Measurements from ENCODE around the gene GTF2A2.
"Not testable (repeated sequence)": the region's sequence is repeated elsewhere in the genome, so short reads cannot be mapped to it uniquely, and the experiment has no call there.

The GTF2A2 gene

DNA sequence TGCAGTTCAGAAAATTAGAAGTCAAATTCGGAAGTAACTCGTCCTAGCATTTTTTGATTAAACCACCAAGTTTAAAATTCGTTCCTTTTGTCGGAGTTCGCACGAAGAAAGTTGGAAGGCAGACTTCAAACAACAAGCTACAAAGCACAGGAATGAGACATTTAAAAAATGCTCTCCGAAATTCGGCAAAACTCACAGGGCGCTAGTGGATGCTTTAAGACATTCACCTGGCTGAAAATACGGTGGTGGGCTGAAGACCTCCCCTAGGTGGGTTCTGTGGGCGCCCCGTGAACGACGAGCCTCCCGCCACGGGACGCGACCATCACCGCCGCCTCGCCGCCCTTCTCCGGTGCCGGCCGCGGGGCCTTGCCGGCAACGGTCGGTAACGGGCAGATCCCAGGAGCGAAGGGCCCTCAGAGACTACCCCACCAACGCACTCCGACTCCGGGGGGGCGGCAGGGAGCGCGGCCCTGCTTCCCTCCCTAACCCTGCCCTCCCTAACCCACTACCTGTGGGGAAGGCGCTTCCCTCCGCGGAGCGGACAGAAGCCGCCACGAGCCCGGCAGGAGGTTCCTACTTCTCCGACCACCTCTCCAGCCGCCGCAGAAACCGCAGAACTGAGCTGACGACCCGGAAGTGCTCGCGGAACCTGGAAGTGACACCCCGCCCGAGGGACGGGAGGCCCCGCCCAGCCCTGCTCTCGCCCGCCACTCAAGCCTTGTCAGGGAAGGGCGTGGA lies at the start of gene GTF2A2:
TSS of gene GTF2A2 (minus strand) at position 619 of the 738 bp plus-strand sequence. CDS start 5,238 bp downstream, outside the sequence.
- DNase-seq (ENCODE audit: low spot score): peak; percentile 92

- DNase-seq (ENCODE audit: low spot score): no peak
These were observed 46.9 kb upstream of the GTF2A2 start for GRCh38 chr15:59703979-59704796.

- no peak for DNase-seq (ENCODE audit: low spot score)
These were observed 45.0 kb upstream of the GTF2A2 start for GRCh38 chr15:59702351-59702750.

- DNase-seq (ENCODE audit: low spot score): no peak
These were observed 44.6 kb upstream of the GTF2A2 start for GRCh38 chr15:59701880-59702279.

GRCh38 chr15:59699810-59700431 lies 42.6 kb upstream of the GTF2A2 start:
- no peak for DNase-seq (ENCODE audit: low spot score)

DNA sequence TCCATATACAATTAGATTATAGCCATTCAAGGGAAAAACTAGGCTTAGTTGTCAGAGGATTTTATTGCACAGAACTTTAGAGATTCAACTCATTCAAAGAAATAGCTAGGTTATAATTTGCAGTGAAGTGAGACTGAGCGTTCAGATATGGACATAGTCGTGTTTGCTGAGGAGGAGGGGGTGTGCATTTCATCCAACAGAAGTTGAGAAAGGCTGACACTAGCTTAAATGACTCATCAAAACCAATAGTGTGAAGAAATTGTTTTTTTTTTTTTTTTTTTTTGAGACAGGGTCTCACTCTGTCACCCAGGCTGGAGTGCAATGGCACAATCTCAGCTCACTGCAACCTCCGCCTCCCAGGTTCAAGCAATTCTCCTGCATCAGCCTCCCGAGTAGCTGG lies 40.8 kb upstream of the GTF2A2 start:
- not testable (repeated sequence) for DNase-seq (ENCODE audit: low spot score)

- DNase-seq (ENCODE audit: low spot score): no peak
These were observed 39.0 kb upstream of the GTF2A2 start for GRCh38 chr15:59696332-59696731.

DNA sequence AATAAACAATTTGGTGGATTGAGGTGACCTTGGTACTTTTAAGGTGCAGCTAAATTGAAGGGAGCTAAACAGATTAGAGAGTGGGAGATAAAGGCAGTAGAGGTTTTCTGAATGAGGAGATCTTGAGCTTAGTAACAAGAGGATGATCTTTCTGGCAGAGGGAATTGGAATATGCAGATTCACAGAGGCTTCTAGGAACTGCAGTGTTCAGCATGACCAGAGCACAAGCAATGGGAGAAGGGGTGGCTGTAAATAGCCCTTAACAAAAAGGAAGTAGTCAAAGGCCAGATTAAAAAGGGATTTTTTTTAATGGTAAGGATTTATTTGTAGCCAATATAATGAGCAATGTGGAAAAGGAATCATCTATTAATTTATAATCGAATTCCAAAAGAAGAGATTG lies 37.5 kb upstream of the GTF2A2 start:
- no peak for DNase-seq (ENCODE audit: low spot score)

GRCh38 chr15:59691194-59691805 lies 34.0 kb upstream of the GTF2A2 start:
- DNase-seq (ENCODE audit: low spot score): peak; percentile 36

DNA sequence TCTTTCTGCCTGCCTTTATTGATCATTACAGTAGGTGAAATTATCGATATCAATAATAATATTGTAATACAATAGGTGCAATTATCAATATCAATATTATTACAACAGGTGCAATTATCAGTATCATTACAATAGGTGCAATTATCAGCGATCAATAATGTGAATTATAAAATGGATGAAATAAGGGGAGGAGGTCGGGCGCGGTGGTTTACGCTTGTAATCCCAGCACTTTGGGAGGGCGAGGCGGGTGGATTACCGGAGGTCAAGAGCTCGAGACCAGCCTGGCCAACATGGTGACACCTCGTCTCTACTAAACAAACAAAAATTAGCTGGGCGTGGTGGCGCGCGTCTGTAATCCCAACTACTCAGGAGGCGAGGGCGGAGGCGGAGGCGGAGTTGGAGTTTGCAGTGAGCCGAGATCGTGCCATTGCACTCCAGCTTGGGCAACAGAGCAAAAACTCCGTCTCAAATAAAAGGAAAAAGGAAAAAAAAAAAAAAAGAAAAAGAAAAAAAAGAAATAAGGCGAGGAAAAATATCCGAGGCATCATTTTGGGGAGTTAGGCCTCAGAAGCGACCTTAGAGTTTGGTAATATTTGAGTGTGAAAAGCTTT lies 32.4 kb upstream of the GTF2A2 start:
- DNase-seq (ENCODE audit: low spot score): no peak

GRCh38 chr15:59688782-59689625 lies 31.7 kb upstream of the GTF2A2 start, which contains the start of gene BNIP2:
Gene BNIP2, minus strand, starts transcription at chr15:59689320. Its CDS starts 6,863 bp downstream, at chr15:59682457.
- peak; percentile 94 for DNase-seq (ENCODE audit: low spot score)

GRCh38 chr15:59688423-59688781 lies 31.1 kb upstream of the GTF2A2 start:
- DNase-seq (ENCODE audit: low spot score): peak; percentile 23

DNA sequence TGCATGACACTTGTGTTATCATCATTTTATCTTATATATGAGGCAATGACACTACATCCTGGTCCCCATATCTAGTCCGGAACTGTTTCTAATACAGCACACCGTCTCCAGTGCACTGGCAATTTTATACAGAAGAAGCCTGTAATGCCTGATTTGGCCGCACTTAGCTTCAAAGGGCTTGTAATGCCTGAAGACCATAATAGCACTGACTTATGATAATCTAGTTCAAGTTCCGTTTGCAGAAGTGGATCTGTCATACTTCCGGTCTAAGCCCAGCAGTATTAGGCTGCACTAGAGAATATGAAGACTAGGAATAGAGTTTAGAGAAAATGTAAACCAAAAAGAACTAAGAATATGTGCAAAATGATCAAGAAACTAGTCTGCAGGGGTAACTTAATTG lies 30.5 kb upstream of the GTF2A2 start:
- DNase-seq (ENCODE audit: low spot score): peak; percentile 30

GRCh38 chr15:59686389-59686788 lies 29.1 kb upstream of the GTF2A2 start:
- no peak for DNase-seq (ENCODE audit: low spot score)

DNA sequence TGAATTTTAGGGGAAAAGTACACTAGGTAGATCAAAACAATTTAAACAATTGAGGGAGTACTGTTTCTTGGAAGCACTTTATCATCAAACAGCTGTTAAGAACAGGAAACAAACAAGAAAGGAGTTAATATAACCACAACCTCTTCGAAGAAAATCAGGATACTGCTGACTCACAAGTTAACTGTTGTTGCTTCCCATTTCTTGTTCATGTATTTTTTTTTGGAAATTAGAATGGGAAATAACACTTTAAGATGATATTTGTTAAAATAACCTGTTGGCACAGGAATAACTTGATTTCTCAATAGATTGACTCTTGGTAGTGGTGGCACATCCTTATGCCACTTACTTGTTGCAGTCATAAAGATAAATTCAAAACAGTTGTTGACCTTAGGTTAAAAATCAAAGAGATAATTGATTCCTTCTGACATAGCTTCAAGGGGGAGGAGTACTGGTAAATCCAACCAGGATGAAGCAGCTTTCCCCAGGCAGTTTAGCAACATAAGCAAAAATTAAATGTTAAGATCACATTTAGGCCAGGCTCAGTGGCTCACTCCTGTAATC lies 28.5 kb upstream of the GTF2A2 start:
- DNase-seq (ENCODE audit: low spot score): no peak

- no peak for DNase-seq (ENCODE audit: low spot score)
These were observed 23.6 kb upstream of the GTF2A2 start for GRCh38 chr15:59680870-59681269.

GRCh38 chr15:59680346-59680745 lies 23.0 kb upstream of the GTF2A2 start:
- no peak for DNase-seq (ENCODE audit: low spot score)

DNA sequence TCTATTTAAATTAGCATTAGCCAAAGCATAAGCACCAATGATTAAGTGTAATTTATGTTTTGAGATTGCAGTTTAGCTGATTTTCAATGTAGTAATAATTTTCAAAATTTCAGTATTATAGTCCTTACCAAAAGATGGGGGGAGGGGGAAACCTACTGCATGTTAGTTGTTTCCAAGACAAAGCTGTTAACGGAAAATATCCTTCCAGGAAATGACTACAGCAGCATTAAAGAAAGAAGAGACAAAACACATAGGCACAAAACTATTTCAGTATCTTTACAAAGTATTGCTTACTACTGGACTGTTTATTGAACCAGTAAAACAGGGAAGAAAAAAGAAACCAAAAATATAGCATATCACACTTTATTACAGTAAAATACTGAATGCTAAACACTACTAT lies 21.3 kb upstream of the GTF2A2 start:
- DNase-seq (ENCODE audit: low spot score): no peak

DNA sequence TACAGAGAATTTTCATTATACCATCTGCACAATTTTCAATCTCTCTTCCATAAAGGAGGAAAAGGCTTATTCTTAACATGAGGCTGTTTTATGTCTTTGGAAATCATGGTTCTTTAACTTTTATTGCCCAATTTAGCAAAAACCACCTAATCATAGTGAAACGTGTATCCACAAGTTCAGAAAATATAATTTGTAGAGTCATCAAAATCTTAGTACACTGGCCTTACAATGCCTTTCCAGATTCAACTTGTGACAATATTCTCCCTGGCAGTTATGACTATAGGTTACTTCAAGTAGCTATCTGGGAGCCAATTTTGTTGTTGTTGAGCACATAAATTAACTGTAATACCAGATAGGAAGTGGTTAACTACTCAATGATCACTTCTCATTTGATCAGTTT lies 20.9 kb upstream of the GTF2A2 start:
- DNase-seq (ENCODE audit: low spot score): no peak

DNA sequence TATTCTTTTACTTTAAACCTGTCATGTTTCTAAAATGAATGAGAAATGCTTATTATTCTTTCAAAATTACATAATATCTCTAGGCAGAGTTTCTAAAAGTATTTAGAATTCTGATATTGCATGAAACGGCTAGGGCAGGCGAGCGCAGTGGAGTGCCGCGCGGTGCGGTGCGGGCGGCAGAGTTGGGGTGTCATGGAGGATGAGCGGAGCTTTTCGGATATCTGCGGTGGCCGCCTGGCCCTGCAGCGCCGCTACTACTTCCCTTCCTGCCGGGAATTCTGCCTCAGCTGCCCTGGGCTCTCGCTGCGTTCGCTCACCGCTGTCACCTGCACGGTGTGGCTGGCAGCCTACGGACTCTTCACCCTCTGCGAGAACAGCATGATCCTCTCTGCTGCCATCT lies 19.2 kb upstream of the GTF2A2 start:
- DNase-seq (ENCODE audit: low spot score): no peak

Data from hepatic stellate cell (primary cell).